Activated CD4-positive, alpha-beta memory T cell treated with anti-CD3 and anti-CD28 coated beads, Interleukin-2, amount 10 ng/mL, durations not matched to agents 7 days and 5 days (primary cell): ENCODE measurements around the gene NPRL2. TPM values are rescaled to one million over a fixed set of nuclear protein-coding genes. Genes with fewer than 3 reads are reported as not detected.

ENCODE experiments used
- CTCF ChIA-PET: fragments of 350-600 bp; sonication (Branson Sonifier 250); formaldehyde crosslinking; loops from one replicate; lab custom pipeline; 2021; ENCODE audit warnings: antibody characterized with exemption, inconsistent platforms; lab: Charles Lee
- POLR2A ChIA-PET: fragments of 350-600 bp; sonication (Branson Sonifier 250); formaldehyde crosslinking; loops from one replicate; lab custom pipeline; 2021; ENCODE audit warnings: antibody characterized with exemption; lab: Charles Lee
- DNase-seq: peaks from one replicate; pipeline ENCODE4 v3.0.0-alpha.2; 2020
- H3K27ac Mint-ChIP-seq: one replicate; pipeline ENCODE4 v1.8.0; 2021; ENCODE audit warnings: mild to moderate bottlenecking, mixed read lengths
- H3K27me3 Mint-ChIP-seq: one replicate; pipeline ENCODE4 v1.8.0; 2021; ENCODE audit warnings: mixed read lengths
- H3K36me3 Mint-ChIP-seq: one replicate; pipeline ENCODE4 v1.8.0; 2021; ENCODE audit warnings: low read depth, mixed read lengths
- H3K4me1 Mint-ChIP-seq: one replicate; pipeline ENCODE4 v1.8.0; 2021; ENCODE audit warnings: mixed read lengths
- H3K4me3 Mint-ChIP-seq: one replicate; pipeline ENCODE4 v1.8.0; 2021; ENCODE audit warnings: mild to moderate bottlenecking, mixed read lengths
- H3K9me3 Mint-ChIP-seq: one replicate; pipeline ENCODE4 v1.8.0; 2021; ENCODE audit warnings: mixed read lengths
- total RNA-seq, 2 experiments: library from RNA; stranded (reverse); gene quantifications; one replicate each; pipeline ENCODE4 v1.2.3, GENCODE V29; 2021

Gene NPRL2
- total RNA-seq, 2 experiments from 2014 or later: 48.8 to 50.1 TPM

GRCh38 chr3:50341537-50341936 lies 9.0 kb downstream of the NPRL2 start:
- Mint-ChIP-seq H3K4me3 (peak overlapping the region; percentile 85), H3K9me3 (no peaks in the 10 kb centered on the region), H3K4me1 (peaks cover 61% of the 10 kb centered on the region), H3K36me3 (peaks cover 37% of the 10 kb centered on the region), H3K27ac (peak overlapping the region; percentile 94), H3K27me3 (no peaks in the 10 kb centered on the region)
- DNase-seq: peak; percentile 47
- CTCF ChIA-PET: interaction anchor here (1.3 to 5.9 kb wide), 7 partner anchors 7 to 277 kb away, joined by 3 to 65 read pairs (median 5); partner anchors contain the start of genes CYB561D2, HYAL3, NAA80 and NPRL2
- POLR2A ChIA-PET: interaction anchor here (0.8 to 32.1 kb wide), 11 partner anchors 1 to 313 kb away, joined by 3 to 704 read pairs (median 19); partner anchors contain the start of genes C3orf18, CISH, CYB561D2 and HEMK1

- POLR2A ChIA-PET: interaction anchor here (0.8 to 32.1 kb wide), 19 partner anchors 2 to 314 kb away, joined by 3 to 704 read pairs (median 4); partner anchors contain the start of genes C3orf18, CISH, CYB561D2 and GNAI2
- H3K27ac Mint-ChIP-seq: peak within 1 kb of the TSS; percentile 94
- CTCF ChIA-PET: interaction anchor here (0.6 to 5.9 kb wide), 12 partner anchors 8 to 278 kb away, joined by 3 to 65 read pairs (median 4); partner anchors contain the start of genes CYB561D2, HYAL3, NAA80 and NPRL2
- DNase-seq: peak; percentile 92
- H3K27me3 Mint-ChIP-seq: no peaks in the 10 kb centered on the region
- no peaks in the 10 kb centered on the region for H3K9me3 Mint-ChIP-seq
- peak within 1 kb of the TSS; percentile 85 for H3K4me3 Mint-ChIP-seq
- peaks cover 45% of the 10 kb centered on the region for H3K36me3 Mint-ChIP-seq
- H3K4me1 Mint-ChIP-seq: peaks cover 61% of the 10 kb centered on the region
These were observed 9.9 kb downstream of the NPRL2 start, which contains the start of gene RASSF1 for GRCh38 chr3:50340448-50341329. Gene RASSF1 (minus strand): TSS chr3:50340836. CDS start chr3:50340805, 31 bp downstream.

- Mint-ChIP-seq H3K27me3 (no peaks in the 10 kb centered on the region), H3K4me3 (peak overlapping the region; percentile 85), H3K9me3 (no peaks in the 10 kb centered on the region), H3K27ac (peak overlapping the region; percentile 94), H3K4me1 (peaks cover 62% of the 10 kb centered on the region), H3K36me3 (peaks cover 51% of the 10 kb centered on the region)
- DNase-seq: no peak
- POLR2A ChIA-PET: interaction anchor here (0.9 to 32.1 kb wide), 14 partner anchors 3 to 280 kb away, joined by 3 to 704 read pairs (median 12); partner anchors contain the start of genes C3orf18, CISH, CYB561D2 and GNAI2
- CTCF ChIA-PET: interaction anchor here (0.6 to 5.9 kb wide), 9 partner anchors 8 to 278 kb away, joined by 3 to 65 read pairs (median 5); partner anchors contain the start of genes CYB561D2, HYAL3, NAA80 and NPRL2
These were observed 10.5 kb downstream of the NPRL2 start for GRCh38 chr3:50340147-50340447.

- peak overlapping the region; percentile 85 for H3K4me3 Mint-ChIP-seq
- H3K27me3 Mint-ChIP-seq: no peaks in the 10 kb centered on the region
- no peaks in the 10 kb centered on the region for H3K9me3 Mint-ChIP-seq
- DNase-seq: no peak
- H3K4me1 Mint-ChIP-seq: peaks cover 61% of the 10 kb centered on the region
- H3K27ac Mint-ChIP-seq: peak overlapping the region; percentile 94
- peaks cover 54% of the 10 kb centered on the region for H3K36me3 Mint-ChIP-seq
- ChIA-PET CTCF (interaction anchor here (0.7 to 5.9 kb wide), 7 partner anchors 9 to 270 kb away, joined by 3 to 65 read pairs (median 5); partner anchors contain the start of genes CYB561D2, HYAL3, NAA80 and NPRL2), POLR2A (interaction anchor here (1.0 to 32.1 kb wide), 11 partner anchors 3 to 280 kb away, joined by 4 to 704 read pairs (median 36); partner anchors contain the start of genes C3orf18, CISH, CYB561D2 and GNAI2)
These were observed 11.0 kb downstream of the NPRL2 start for GRCh38 chr3:50339485-50340146.

GRCh38 chr3:50338965-50339364 lies 11.6 kb downstream of the NPRL2 start:
- no peaks in the 10 kb centered on the region for H3K27me3 Mint-ChIP-seq
- CTCF ChIA-PET: interaction anchor here (0.7 to 7.5 kb wide), 8 partner anchors 10 to 270 kb away, joined by 3 to 65 read pairs (median 7); partner anchors contain the start of genes CYB561D2, HYAL2, HYAL3 and NAA80
- no peaks in the 10 kb centered on the region for H3K9me3 Mint-ChIP-seq
- peak overlapping the region; percentile 85 for H3K4me3 Mint-ChIP-seq
- peaks cover 65% of the 10 kb centered on the region for H3K4me1 Mint-ChIP-seq
- POLR2A ChIA-PET: interaction anchor here (1.0 to 32.1 kb wide), 10 partner anchors 4 to 268 kb away, joined by 3 to 704 read pairs (median 89); partner anchors contain the start of genes C3orf18, CISH, CYB561D2 and GNAI2
- no peak for DNase-seq
- peak overlapping the region; percentile 94 for H3K27ac Mint-ChIP-seq
- H3K36me3 Mint-ChIP-seq: peaks cover 61% of the 10 kb centered on the region

GRCh38 chr3:50337175-50337861 lies 13.3 kb downstream of the NPRL2 start:
- Mint-ChIP-seq H3K4me3 (peak overlapping the region; percentile 85), H3K27me3 (no peaks in the 10 kb centered on the region), H3K27ac (peak overlapping the region; percentile 94), H3K4me1 (peaks cover 63% of the 10 kb centered on the region), H3K9me3 (no peaks in the 10 kb centered on the region), H3K36me3 (peaks cover 74% of the 10 kb centered on the region)
- POLR2A ChIA-PET: interaction anchor here (0.6 to 32.1 kb wide), 26 partner anchors 5 to 1162 kb away, joined by 3 to 704 read pairs (median 5); partner anchors contain the start of genes C3orf18, CISH, CYB561D2 and DCAF1
- CTCF ChIA-PET: interaction anchor here (0.9 to 7.5 kb wide), 18 partner anchors 10 to 275 kb away, joined by 3 to 65 read pairs (median 4); partner anchors contain the start of genes CISH, CYB561D2, GNAI2 and HYAL1
- DNase-seq: peak; percentile 97

- ChIA-PET CTCF (interaction anchor here (0.9 to 7.5 kb wide), 18 partner anchors 9 to 276 kb away, joined by 3 to 65 read pairs (median 4); partner anchors contain the start of genes CISH, CYB561D2, GNAI2 and HYAL1), POLR2A (interaction anchor here (0.6 to 32.1 kb wide), 27 partner anchors 6 to 1163 kb away, joined by 3 to 704 read pairs (median 5); partner anchors contain the start of genes C3orf18, CISH, CYB561D2 and DCAF1)
- H3K4me1 Mint-ChIP-seq: peaks cover 61% of the 10 kb centered on the region
- peak overlapping the region; percentile 94 for H3K27ac Mint-ChIP-seq
- H3K4me3 Mint-ChIP-seq: peak overlapping the region; percentile 85
- DNase-seq: no peak
- H3K9me3 Mint-ChIP-seq: no peaks in the 10 kb centered on the region
- no peaks in the 10 kb centered on the region for H3K27me3 Mint-ChIP-seq
- peaks cover 78% of the 10 kb centered on the region for H3K36me3 Mint-ChIP-seq
These were observed 14.0 kb downstream of the NPRL2 start for GRCh38 chr3:50336452-50337174.

GRCh38 chr3:50334339-50335075 lies 16.1 kb downstream of the NPRL2 start:
- Mint-ChIP-seq H3K9me3 (no peaks in the 10 kb centered on the region), H3K4me1 (peaks cover 59% of the 10 kb centered on the region), H3K27me3 (no peaks in the 10 kb centered on the region), H3K4me3 (peak overlapping the region; percentile 51), H3K36me3 (peaks cover 86% of the 10 kb centered on the region), H3K27ac (peak overlapping the region; percentile 86)
- ChIA-PET CTCF (interaction anchor here (0.8 to 7.5 kb wide), 2 partner anchors 12 to 42 kb away, joined by 4 to 61 read pairs; partner anchors contain the start of genes HYAL2 and IFRD2), POLR2A (interaction anchor here (1.4 to 32.1 kb wide), 6 partner anchors 6 to 272 kb away, joined by 3 to 704 read pairs (median 295); partner anchors contain the start of genes C3orf18, CISH, CYB561D2 and GNAI2)
- DNase-seq: no peak

GRCh38 chr3:50333744-50334328 lies 16.7 kb downstream of the NPRL2 start:
- no peaks in the 10 kb centered on the region for H3K9me3 Mint-ChIP-seq
- H3K4me1 Mint-ChIP-seq: peaks cover 56% of the 10 kb centered on the region
- DNase-seq: no peak
- H3K4me3 Mint-ChIP-seq: peak overlapping the region; percentile 51
- peaks cover 83% of the 10 kb centered on the region for H3K36me3 Mint-ChIP-seq
- CTCF ChIA-PET: interaction anchor here (7.5 kb wide), 1 partner anchor 11 kb away, joined by 61 read pairs; the partner anchor contains the start of gene HYAL2
- peak overlapping the region; percentile 86 for H3K27ac Mint-ChIP-seq
- POLR2A ChIA-PET: interaction anchor here (1.4 to 32.1 kb wide), 6 partner anchors 6 to 273 kb away, joined by 3 to 704 read pairs (median 295); partner anchors contain the start of genes C3orf18, CISH, CYB561D2 and GNAI2
- no peaks in the 10 kb centered on the region for H3K27me3 Mint-ChIP-seq
